ENCODE data around the gene SLC5A3. TPM values are rescaled to one million over a fixed set of nuclear protein-coding genes. Genes with fewer than 3 reads are reported as not detected.

SLC5A3 gene
- total RNA-seq, 1 experiment from 2014 or later, result 12.3 TPM

DNA sequence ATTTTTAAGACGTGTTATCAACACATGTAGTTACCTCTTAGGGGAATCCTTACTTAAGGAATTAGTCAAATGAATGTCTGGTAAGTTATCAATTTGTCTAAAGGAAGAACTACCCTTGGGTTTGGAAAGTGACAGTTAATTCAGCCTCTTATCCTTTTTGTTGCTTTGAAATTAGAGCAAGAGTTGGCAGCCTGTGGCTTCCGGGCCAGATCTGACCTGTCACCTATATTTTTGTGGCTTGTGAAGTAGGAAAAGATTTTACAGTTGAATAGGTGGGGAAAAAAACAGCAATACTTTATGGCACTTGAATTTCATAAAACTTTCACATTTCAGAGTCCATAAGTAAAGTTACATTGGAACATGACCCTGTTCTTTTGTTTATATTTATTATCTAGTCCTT is 5.5 kb downstream of the SLC5A3 start:
- H2BK15ac ChIP-seq (ENCODE audit: low read depth, low read length), result no peak overlapping the region
- H3K4me1 Mint-ChIP-seq, result peaks cover 49 to 57% of the 10 kb centered on the region in 2 experiments
- H3K79me1 ChIP-seq (ENCODE audit: insufficient read depth, low read depth, low read length, poor library complexity, severe bottlenecking), result peaks cover 7% of the 10 kb centered on the region
- no peak overlapping the region for H3K27ac Mint-ChIP-seq
- no peak overlapping the region for H3K18ac ChIP-seq (ENCODE audit: insufficient read length, low read depth, low read length)
- H3K27me3 ChIP-seq (ENCODE audit: insufficient read depth, low read length), result no peaks in the 10 kb centered on the region
- no peak overlapping the region for H4K8ac ChIP-seq (replicated peaks; ENCODE audit: insufficient read length, low read depth, low read length)
- H3K9ac ChIP-seq (ENCODE audit: extremely low read depth, insufficient read length, low read length), result no peak overlapping the region
- H2AFZ ChIP-seq (ENCODE audit: low read length), result no peak overlapping the region
- no peaks in the 10 kb centered on the region for H3K9me3 ChIP-seq (ENCODE audit: control insufficient read depth, low read depth, low read length)
- peaks cover 29% of the 10 kb centered on the region; the same call in 1 of the 2 replicates for H3K79me2 ChIP-seq (ENCODE audit: insufficient read depth, low read length)
- no peak for TF ChIP-seq CTCF (conservative IDR thresholded peaks at IDR 0.05)
- H4K91ac ChIP-seq (ENCODE audit: insufficient read length, low read depth, low read length), result no peak overlapping the region
- H3K27ac ChIP-seq (ENCODE audit: insufficient read length, low read depth, low read length), result no peak overlapping the region
- no peak overlapping the region for H2BK5ac ChIP-seq (ENCODE audit: insufficient read length, low read length)
- no peak overlapping the region for H3K4me3 Mint-ChIP-seq
- H3K36me3 Mint-ChIP-seq (ENCODE audit: insufficient read depth in 1 of 3, low read depth in 3 of 3), result peaks cover 13 to 28% (median 15%) of the 10 kb centered on the region in 3 experiments; a peak in 6 of 7 replicates
- no peak overlapping the region for H2BK20ac ChIP-seq (ENCODE audit: low read depth, low read length, poor library complexity, severe bottlenecking)
- H2BK120ac ChIP-seq (ENCODE audit: low read depth, low read length, poor library complexity, severe bottlenecking), result no peak overlapping the region
- no peak overlapping the region for H2AK5ac ChIP-seq (ENCODE audit: insufficient read length, low read length)
- H3K56ac ChIP-seq (ENCODE audit: insufficient read length, low read depth, low read length), result no peak overlapping the region
- no peak overlapping the region for H3T11ph ChIP-seq (ENCODE audit: low read length)
- no peaks in the 10 kb centered on the region; the same call in 1 of the 2 replicates for H3K27me3 Mint-ChIP-seq (ENCODE audit: low read depth)
- H4K5ac ChIP-seq (ENCODE audit: insufficient read length, low read depth, low read length), result no peak overlapping the region
- no peak overlapping the region for H2BK12ac ChIP-seq (ENCODE audit: insufficient read length, low read depth, low read length)
- H3K9me3 Mint-ChIP-seq, result no peaks in the 10 kb centered on the region; a peak in 1 of 5 replicates
- H3K23ac ChIP-seq (ENCODE audit: insufficient read length, low read depth, low read length), result no peak overlapping the region
- H3K4me2 ChIP-seq (ENCODE audit: insufficient read depth, insufficient read length, low read length), result no peak overlapping the region
- H3K14ac ChIP-seq (ENCODE audit: insufficient read depth, low read length), result no peak overlapping the region
- H3K4me1 ChIP-seq (ENCODE audit: insufficient read depth, low read length), result peaks cover 10% of the 10 kb centered on the region
- H3K4ac ChIP-seq (ENCODE audit: low read depth, low read length), result no peak overlapping the region
- peaks cover 8% of the 10 kb centered on the region for H3K23me2 ChIP-seq (ENCODE audit: insufficient read length, low read depth, low read length, poor library complexity, severe bottlenecking)
- no CpG with 5 or more reads among the region's 2 CpGs for WGBS (ENCODE audit: extremely low coverage, insufficient read length, low lambda C conversion rate)
- H4K20me1 ChIP-seq (ENCODE audit: control insufficient read depth, insufficient read depth, insufficient read length), result no peaks in the 10 kb centered on the region
- DNase-seq, result no peak
